Measurements from ENCODE around the gene HDAC1. TPM values are rescaled to one million over a fixed set of nuclear protein-coding genes. Genes with fewer than 3 reads are reported as not detected.

Gene HDAC1
- total and polyA plus RNA-seq, 7 donors, result 47.1 to 215 (median 68.0) TPM

- Histone ChIP-seq H3K4me3 (no peak overlapping the region), H3K4me1 (no peaks in the 10 kb centered on the region), H3K9me3 (no peaks in the 10 kb centered on the region), H3K27me3 (no peaks in the 10 kb centered on the region), H3K27ac (no peak overlapping the region), H3K36me3 (peaks cover 13 to 85% (median 49%) of the 10 kb centered on the region in 4 donors)
- WGBS, 2 donors, result 97 to 98% methylated on average over 11 of the region's 11 CpGs
- no peak for DNase-seq
- intact Hi-C loops (cut with DNase I), result no loop called here
- TF ChIP-seq POLR2A (IDR thresholded peaks at IDR 0.05) (no peak), POLR2AphosphoS5 (IDR thresholded peaks at IDR 0.05) (no peak), CTCF (IDR thresholded peaks at IDR 0.05) (no peak), EP300 (IDR thresholded peaks at IDR 0.05) (no peak)
Observed at GRCh38 chr1:32327204-32327603, 35.3 kb downstream of the HDAC1 start.

- Histone ChIP-seq H3K4me3 (no peak overlapping the region), H3K36me3 (peaks cover 13 to 81% (median 51%) of the 10 kb centered on the region in 4 donors), H3K4me1 (peaks cover 0 to 8% (median 6%) of the 10 kb centered on the region in 4 donors), H3K27ac (no peak overlapping the region), H3K9me3 (no peaks in the 10 kb centered on the region), H3K27me3 (no peaks in the 10 kb centered on the region)
- TF ChIP-seq POLR2AphosphoS5 (IDR thresholded peaks at IDR 0.05) (no peak), EP300 (IDR thresholded peaks at IDR 0.05) (no peak), CTCF (IDR thresholded peaks at IDR 0.05) (no peak), POLR2A (IDR thresholded peaks at IDR 0.05) (no peak)
- no peak for DNase-seq
- WGBS, 2 donors, result 91% methylated on average over 4 of the region's 4 CpGs
- intact Hi-C loops (cut with DNase I), result no loop called here
Observed at GRCh38 chr1:32329931-32330466, 38.1 kb downstream of the HDAC1 start.

- no peak for TF ChIP-seq POLR2AphosphoS5 (IDR thresholded peaks at IDR 0.05)
- TF ChIP-seq CTCF (IDR thresholded peaks at IDR 0.05), result no peak
- no peak for TF ChIP-seq EP300 (IDR thresholded peaks at IDR 0.05)
- Histone ChIP-seq H3K27me3 (no peaks in the 10 kb centered on the region), H3K4me3 (no peak overlapping the region), H3K36me3 (peaks cover 13 to 75% (median 51%) of the 10 kb centered on the region in 4 donors), H3K9me3 (no peaks in the 10 kb centered on the region), H3K4me1 (peaks cover 0 to 15% (median 10%) of the 10 kb centered on the region in 4 donors), H3K27ac (no peak overlapping the region)
- intact Hi-C loops (cut with DNase I), result no loop called here
- DNase-seq, result no peak
- WGBS, 2 donors, result 88 to 92% methylated on average over 12 of the region's 12 CpGs
Observed at GRCh38 chr1:32330558-32331151, 38.8 kb downstream of the HDAC1 start.

DNA sequence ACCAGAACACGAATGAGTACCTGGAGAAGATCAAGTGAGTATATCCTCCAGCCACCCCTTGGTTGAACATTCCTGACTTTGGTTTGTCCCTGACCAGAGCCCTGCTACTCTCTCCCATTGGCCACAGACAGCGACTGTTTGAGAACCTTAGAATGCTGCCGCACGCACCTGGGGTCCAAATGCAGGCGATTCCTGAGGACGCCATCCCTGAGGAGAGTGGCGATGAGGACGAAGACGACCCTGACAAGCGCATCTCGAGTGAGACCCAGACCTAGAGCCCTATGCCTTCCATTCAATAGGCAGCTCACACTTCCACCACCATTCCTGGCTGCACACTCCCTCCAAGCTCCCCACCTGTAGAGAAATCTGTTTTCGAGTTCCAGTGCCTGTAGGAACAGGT is 39.7 kb downstream of the HDAC1 start:
- Histone ChIP-seq H3K27ac (no peak overlapping the region), H3K9me3 (no peaks in the 10 kb centered on the region), H3K27me3 (no peaks in the 10 kb centered on the region), H3K4me3 (no peak overlapping the region), H3K36me3 (peaks cover 13 to 66% (median 50%) of the 10 kb centered on the region in 4 donors), H3K4me1 (peaks cover 0 to 24% (median 18%) of the 10 kb centered on the region in 4 donors)
- intact Hi-C loops (cut with DNase I), result no loop called here
- DNase-seq, result no peak
- WGBS, 2 donors, result 88 to 94% methylated on average over 12 of the region's 12 CpGs
- TF ChIP-seq CTCF (IDR thresholded peaks at IDR 0.05), result no peak
- no peak for TF ChIP-seq POLR2A (IDR thresholded peaks at IDR 0.05)
- TF ChIP-seq POLR2AphosphoS5 (IDR thresholded peaks at IDR 0.05), result no peak
- TF ChIP-seq EP300 (IDR thresholded peaks at IDR 0.05), result no peak

All from sigmoid colon (tissue), 7 donors.